GM23248 (cell line): Measurements from ENCODE around the gene HMSD.

Experiments
- EZH2 ChIP-seq: fragments of 200-600 bp; sonication (generic); IDR thresholded peaks from 2 replicates; pipeline ENCODE4 v1.6.1; 2018; ENCODE audit warnings: antibody characterized with exemption, mild to moderate bottlenecking; ENCODE audit not compliant: insufficient read depth, poor library complexity, severe bottlenecking
- EZH2phosphoT487 ChIP-seq: fragments of 200-600 bp; sonication (generic); IDR thresholded peaks from 2 replicates; pipeline ENCODE4 v1.6.1; 2018; ENCODE audit warnings: antibody characterized with exemption, moderate library complexity, mild to moderate bottlenecking, low read depth; ENCODE audit not compliant: insufficient read depth

DNA sequence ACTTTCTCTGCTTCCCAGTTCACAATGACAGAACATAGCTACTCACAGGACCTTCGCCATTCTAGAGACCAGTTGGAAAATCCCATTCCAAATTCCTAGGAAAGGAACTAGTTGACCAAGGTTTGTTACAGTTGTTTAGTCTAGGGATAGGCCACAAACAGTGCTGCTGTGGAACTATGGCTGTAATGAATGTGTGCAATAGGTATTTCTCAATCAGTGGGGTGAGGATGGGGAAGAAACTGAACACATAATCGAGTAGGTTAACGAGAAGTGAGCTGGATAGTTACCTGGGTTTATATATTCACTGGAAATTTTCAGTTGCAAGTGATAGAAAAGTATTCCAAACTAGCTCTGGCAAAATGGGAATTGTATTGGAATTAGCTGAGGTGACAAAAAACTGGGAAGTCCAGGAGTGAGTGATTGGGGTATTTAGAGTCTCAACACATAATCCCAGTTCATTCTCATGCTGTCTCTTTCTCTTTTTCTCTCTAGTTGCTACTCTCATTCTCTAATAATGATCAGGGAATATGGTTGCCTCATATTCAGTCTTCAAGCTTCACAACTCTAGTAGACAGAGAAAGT lies 18.2 kb upstream of the HMSD start:
- TF ChIP-seq EZH2: no peak
- no peak for TF ChIP-seq EZH2phosphoT487
